AG09319 (cell line): ENCODE measurements around the gene VPS54.
"Not testable (repeated sequence)": the region's sequence is repeated elsewhere in the genome, so short reads cannot be mapped to it uniquely, and the experiment has no call there.

Source experiments
- DNase-seq: peaks from one replicate; pipeline ENCODE4 v3.0.0-alpha.2; 2010; ENCODE audit warnings: low read depth; ENCODE audit errors: extremely low read depth
- TF ChIP-seq, protein P1 (sequence below): IDR thresholded peaks from 2 replicates; pipeline ENCODE4 v1.5.1; 2011; ENCODE audit warnings: low read depth, mild to moderate bottlenecking, inconsistent platforms, low read length, moderate library complexity

The VPS54 gene

DNA sequence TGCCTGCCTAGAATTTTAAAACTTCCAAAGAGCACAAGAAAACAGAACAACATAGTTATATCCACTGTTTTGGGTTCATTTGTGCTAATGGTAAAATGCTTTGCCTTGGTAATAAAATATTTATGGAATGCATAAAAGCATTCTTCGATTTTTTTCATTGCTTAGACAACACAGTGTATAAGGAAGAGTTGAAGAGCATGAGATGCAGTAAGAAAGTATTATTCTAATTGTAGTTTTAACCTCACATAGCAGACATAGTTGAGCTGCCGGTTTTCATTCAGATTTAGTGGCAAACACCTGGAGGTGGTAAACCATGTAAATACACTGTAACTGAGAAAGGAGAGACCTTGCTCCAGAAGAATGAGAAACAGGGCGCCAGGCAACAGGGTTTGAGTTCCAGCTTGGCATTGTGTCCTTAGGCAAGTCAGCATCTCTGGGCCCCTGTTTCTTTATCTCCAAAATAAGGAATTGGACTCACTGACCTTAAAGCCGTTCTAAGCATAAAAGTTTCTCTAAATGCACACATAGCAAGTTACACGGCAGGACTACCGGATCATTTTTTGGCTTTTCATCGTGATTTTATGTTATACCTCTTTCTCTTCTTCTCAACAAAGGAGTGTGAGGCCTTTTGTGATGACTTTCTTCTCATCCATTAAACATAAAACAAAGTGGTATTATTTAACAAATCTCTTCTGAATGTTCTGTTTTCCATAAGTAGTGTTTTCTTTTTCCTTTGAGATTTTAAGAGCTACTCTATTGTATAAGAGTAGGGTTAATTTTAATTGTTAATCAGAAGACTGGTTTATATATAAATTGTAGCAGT is 169.6 kb downstream of the VPS54 start:
- TF ChIP-seq, protein P1, sequence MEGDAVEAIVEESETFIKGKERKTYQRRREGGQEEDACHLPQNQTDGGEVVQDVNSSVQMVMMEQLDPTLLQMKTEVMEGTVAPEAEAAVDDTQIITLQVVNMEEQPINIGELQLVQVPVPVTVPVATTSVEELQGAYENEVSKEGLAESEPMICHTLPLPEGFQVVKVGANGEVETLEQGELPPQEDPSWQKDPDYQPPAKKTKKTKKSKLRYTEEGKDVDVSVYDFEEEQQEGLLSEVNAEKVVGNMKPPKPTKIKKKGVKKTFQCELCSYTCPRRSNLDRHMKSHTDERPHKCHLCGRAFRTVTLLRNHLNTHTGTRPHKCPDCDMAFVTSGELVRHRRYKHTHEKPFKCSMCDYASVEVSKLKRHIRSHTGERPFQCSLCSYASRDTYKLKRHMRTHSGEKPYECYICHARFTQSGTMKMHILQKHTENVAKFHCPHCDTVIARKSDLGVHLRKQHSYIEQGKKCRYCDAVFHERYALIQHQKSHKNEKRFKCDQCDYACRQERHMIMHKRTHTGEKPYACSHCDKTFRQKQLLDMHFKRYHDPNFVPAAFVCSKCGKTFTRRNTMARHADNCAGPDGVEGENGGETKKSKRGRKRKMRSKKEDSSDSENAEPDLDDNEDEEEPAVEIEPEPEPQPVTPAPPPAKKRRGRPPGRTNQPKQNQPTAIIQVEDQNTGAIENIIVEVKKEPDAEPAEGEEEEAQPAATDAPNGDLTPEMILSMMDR = no peak
- DNase-seq = no peak

DNA sequence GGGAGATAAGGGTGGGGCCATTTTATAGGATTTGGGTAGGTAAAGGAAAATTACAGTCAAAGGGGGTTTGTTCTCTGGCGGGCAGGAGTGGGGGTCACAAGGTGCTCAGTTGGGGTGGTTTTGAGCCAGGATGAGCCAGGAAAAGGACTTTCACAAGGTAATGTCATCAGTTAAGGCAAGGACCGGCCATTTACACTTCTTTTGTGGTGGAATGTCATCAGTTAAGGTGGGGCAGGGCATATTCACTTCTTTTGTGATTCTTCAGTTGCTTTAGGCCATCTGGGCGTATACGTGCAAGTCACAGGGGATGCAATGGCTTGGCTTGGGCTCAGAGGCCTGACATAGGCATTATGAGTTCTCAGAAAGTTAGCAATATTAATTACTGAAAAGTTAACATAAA is 171.7 kb downstream of the VPS54 start:
- DNase-seq = not testable (repeated sequence)

DNA sequence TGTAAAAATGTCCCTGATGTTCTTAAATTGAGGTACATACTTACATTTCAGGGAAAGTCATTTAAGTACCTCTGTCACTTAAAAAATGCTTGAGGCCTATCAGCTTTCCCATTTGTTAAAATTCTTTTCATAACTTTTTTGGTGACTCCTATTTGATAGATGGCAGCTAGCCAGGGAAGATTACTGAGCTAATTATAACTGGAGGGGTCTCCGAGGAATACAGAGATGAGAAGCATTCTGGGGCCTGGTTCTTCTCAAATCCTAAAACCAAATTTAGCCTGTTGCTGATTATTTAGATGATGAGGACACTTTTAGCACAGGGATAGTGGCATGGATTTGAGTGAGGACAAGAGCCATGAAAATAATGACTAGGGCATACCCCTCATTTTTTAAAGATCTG is 172.7 kb downstream of the VPS54 start:
- no peak for DNase-seq
- TF ChIP-seq, protein P1 = no peak

DNA sequence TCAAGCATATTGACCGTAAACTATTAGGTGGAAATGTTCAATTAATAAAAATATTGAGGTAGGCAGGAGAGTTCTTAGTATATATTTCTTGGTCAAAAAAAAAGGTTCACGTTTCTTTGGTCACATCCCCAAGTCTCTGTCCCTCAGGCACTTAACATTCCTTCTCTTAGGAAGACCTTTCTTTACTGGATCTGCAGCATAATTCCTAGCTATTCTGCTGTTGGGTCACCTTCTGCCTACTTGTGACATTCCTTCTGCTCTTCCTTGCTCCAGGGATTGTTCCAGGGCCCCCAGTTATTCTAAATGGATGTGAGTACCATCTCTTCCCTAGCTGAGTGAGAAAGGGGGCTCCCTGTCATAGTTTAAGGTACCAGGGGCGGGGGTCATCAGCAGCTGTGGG is 173.4 kb downstream of the VPS54 start:
- no peak for DNase-seq

DNA sequence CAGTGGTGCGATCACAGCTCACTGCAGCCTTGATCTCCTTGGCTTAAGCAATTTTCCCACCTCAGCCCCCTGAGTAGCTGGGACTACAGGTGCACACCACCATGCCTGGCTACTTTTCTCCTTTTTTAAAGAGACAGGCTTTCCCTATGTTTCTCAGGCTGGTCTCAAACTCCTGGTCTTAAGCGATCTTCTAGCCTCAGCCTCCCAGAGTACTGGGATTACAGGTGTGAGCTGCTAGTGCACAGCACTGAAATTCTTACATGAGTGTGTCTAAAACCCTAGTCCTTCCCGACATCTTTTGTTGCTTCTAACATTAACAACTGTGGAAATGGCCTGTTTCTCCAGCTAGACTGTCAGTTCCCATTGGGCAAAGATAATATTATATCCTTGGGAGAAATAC is 174.6 kb downstream of the VPS54 start:
- TF ChIP-seq, protein P1 = no peak
- DNase-seq = no peak

More for the DNA sequence above, 173.4 kb downstream of the VPS54 start:
- TF ChIP-seq, protein P1 = no peak

DNA sequence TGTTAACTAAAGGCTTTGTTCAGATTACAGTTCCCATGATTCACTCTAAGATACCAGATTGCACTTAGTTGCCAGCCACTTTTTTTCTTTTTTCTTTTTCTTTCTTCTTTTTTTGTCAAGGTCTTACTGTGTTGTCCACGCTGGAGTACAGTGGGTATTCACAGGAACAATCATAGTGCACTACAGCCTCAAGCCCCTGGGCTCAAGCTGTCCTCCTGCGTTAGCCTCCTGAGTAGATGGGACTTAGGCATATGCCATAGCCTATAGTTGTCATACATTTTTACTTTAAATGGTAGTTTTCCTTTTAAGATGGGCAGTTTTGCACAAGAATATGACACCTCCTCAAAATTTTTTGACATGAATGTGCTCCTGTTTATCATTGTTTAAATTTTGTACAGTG is 175.4 kb downstream of the VPS54 start:
- DNase-seq = no peak
- TF ChIP-seq, protein P1 = no peak

DNA sequence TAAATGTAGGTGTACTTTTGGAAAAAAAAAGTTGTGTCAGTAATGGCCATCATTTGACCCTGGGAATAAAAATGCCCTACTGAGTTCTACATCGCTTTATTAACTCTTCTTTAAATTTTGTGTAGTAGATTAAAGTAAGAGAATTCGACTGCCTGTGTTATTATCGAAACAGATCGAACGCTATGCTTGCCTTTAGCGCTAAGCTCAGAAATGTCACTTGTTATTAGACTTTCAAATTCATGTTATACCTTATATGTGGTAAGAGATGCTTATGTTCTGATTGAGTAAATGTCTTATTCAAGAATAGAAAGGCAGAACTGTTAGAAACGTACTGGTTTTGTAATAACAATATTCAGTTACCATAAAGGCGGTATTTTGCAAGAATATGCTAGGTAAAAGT is 176.1 kb downstream of the VPS54 start:
- TF ChIP-seq, protein P1 = no peak
- no peak for DNase-seq
